ENCODE measurements around the gene NRDE2. TPM values are rescaled to one million over a fixed set of nuclear protein-coding genes. Genes with fewer than 3 reads are reported as not detected.

The NRDE2 gene
- total RNA-seq, 2 experiments from 2014 or later: 12.3 to 16.6 TPM

- Histone ChIP-seq H2AFZ (ENCODE audit: low read length) (no peak overlapping the region), H3K9me3 (ENCODE audit: low read length) (no peaks in the 10 kb centered on the region), H3K4me2 (ENCODE audit: low read length) (no peak overlapping the region), H3K27ac (ENCODE audit: low read depth, low read length, poor library complexity, severe bottlenecking) (no peak overlapping the region), H4K20me1 (ENCODE audit: insufficient read depth, low read length) (no peaks in the 10 kb centered on the region), H3K79me2 (ENCODE audit: insufficient read depth, low read depth, low read length) (no peaks in the 10 kb centered on the region), H3K36me3 (ENCODE audit: insufficient read depth, low read length) (no peaks in the 10 kb centered on the region), H3K4me1 (ENCODE audit: insufficient read depth, low read length, poor library complexity, severe bottlenecking) (no peaks in the 10 kb centered on the region), H3K4me3 (ENCODE audit: low read depth, low read length, poor library complexity, severe bottlenecking) (no peak overlapping the region), H3K9me2 (ENCODE audit: insufficient read depth, low read length) (no peaks in the 10 kb centered on the region)
- intact Hi-C loops (cut with micrococcal nuclease; ENCODE audit: unreplicated experiment): no loop called here
- ChIA-PET CTCF (ENCODE audit: unreplicated experiment) (no interaction called here), POLR2A (interaction anchor here (0.7 to 1.1 kb wide), 2 partner anchors 9 to 34 kb away, joined by 3 to 4 read pairs; no protein-coding TSS in a partner anchor)
- no peak for DNase-seq (ENCODE audit: low spot score)
- no peak for TF ChIP-seq EZH2phosphoT487 (IDR thresholded peaks at IDR 0.05; ENCODE audit: borderline replicate concordance, low read depth, low read length)
- no peak for TF ChIP-seq CTCF (conservative IDR thresholded peaks at IDR 0.05; ENCODE audit: low read length)
- no TSS peak for BruUV-seq (replicated peaks)
These were observed 43.1 kb upstream of the NRDE2 start for GRCh38 chr14:90374813-90375212.

GRCh38 chr14:90373887-90374286 is 42.1 kb upstream of the NRDE2 start:
- H3K27ac ChIP-seq (ENCODE audit: low read depth, low read length, poor library complexity, severe bottlenecking): no peak overlapping the region
- no peak overlapping the region for H3K4me3 ChIP-seq (ENCODE audit: low read depth, low read length, poor library complexity, severe bottlenecking)
- ChIA-PET CTCF (ENCODE audit: unreplicated experiment) (no interaction called here), POLR2A (interaction anchor here (0.9 kb wide), 1 partner anchor 40 kb away, joined by 3 read pairs; no protein-coding TSS in a partner anchor)
- no peaks in the 10 kb centered on the region for H3K36me3 ChIP-seq (ENCODE audit: insufficient read depth, low read length)
- no peaks in the 10 kb centered on the region for H4K20me1 ChIP-seq (ENCODE audit: insufficient read depth, low read length)
- no peaks in the 10 kb centered on the region for H3K79me2 ChIP-seq (ENCODE audit: insufficient read depth, low read depth, low read length)
- no peak for TF ChIP-seq EZH2phosphoT487 (IDR thresholded peaks at IDR 0.05; ENCODE audit: borderline replicate concordance, low read depth, low read length)
- no peak for TF ChIP-seq CTCF (conservative IDR thresholded peaks at IDR 0.05; ENCODE audit: low read length)
- no peak overlapping the region for H2AFZ ChIP-seq (ENCODE audit: low read length)
- DNase-seq (ENCODE audit: low spot score): no peak
- intact Hi-C loops (cut with micrococcal nuclease; ENCODE audit: unreplicated experiment): no loop called here
- no TSS peak for BruUV-seq (replicated peaks)
- no peak overlapping the region for H3K4me2 ChIP-seq (ENCODE audit: low read length)
- H3K4me1 ChIP-seq (ENCODE audit: insufficient read depth, low read length, poor library complexity, severe bottlenecking): no peaks in the 10 kb centered on the region
- H3K9me2 ChIP-seq (ENCODE audit: insufficient read depth, low read length): no peaks in the 10 kb centered on the region
- no peaks in the 10 kb centered on the region for H3K9me3 ChIP-seq (ENCODE audit: low read length)

- TF ChIP-seq CTCF (conservative IDR thresholded peaks at IDR 0.05; ENCODE audit: low read length) (peak; percentile 60), EZH2phosphoT487 (IDR thresholded peaks at IDR 0.05; ENCODE audit: borderline replicate concordance, low read depth, low read length) (no peak)
- Histone ChIP-seq H3K9me2 (ENCODE audit: insufficient read depth, low read length) (no peaks in the 10 kb centered on the region), H4K20me1 (ENCODE audit: insufficient read depth, low read length) (no peaks in the 10 kb centered on the region), H3K27ac (ENCODE audit: low read depth, low read length, poor library complexity, severe bottlenecking) (no peak overlapping the region), H3K4me2 (ENCODE audit: low read length) (no peak overlapping the region), H3K36me3 (ENCODE audit: insufficient read depth, low read length) (no peaks in the 10 kb centered on the region), H3K4me1 (ENCODE audit: insufficient read depth, low read length, poor library complexity, severe bottlenecking) (no peaks in the 10 kb centered on the region), H3K9me3 (ENCODE audit: low read length) (no peaks in the 10 kb centered on the region), H2AFZ (ENCODE audit: low read length) (no peak overlapping the region), H3K4me3 (ENCODE audit: low read depth, low read length, poor library complexity, severe bottlenecking) (no peak overlapping the region), H3K79me2 (ENCODE audit: insufficient read depth, low read depth, low read length) (no peaks in the 10 kb centered on the region)
- intact Hi-C loops (cut with micrococcal nuclease; ENCODE audit: unreplicated experiment): no loop called here
- peak; percentile 26 for DNase-seq (ENCODE audit: low spot score)
- ChIA-PET CTCF (ENCODE audit: unreplicated experiment) (no interaction called here), POLR2A (interaction anchor here (0.7 to 0.8 kb wide), 2 partner anchors 10 to 43 kb away, joined by 3 to 5 read pairs; no protein-coding TSS in a partner anchor)
- no TSS peak for BruUV-seq (replicated peaks)
These were observed 37.4 kb upstream of the NRDE2 start for GRCh38 chr14:90368946-90369721.
